ENCODE data around the gene ACSF3. TPM values are rescaled to one million over a fixed set of nuclear protein-coding genes. Genes with fewer than 3 reads are reported as not detected.

ACSF3 gene
- total and polyA plus RNA-seq, 3 donors from 2014 or later: 30.3 to 70.1 (median 61.0) TPM

DNA sequence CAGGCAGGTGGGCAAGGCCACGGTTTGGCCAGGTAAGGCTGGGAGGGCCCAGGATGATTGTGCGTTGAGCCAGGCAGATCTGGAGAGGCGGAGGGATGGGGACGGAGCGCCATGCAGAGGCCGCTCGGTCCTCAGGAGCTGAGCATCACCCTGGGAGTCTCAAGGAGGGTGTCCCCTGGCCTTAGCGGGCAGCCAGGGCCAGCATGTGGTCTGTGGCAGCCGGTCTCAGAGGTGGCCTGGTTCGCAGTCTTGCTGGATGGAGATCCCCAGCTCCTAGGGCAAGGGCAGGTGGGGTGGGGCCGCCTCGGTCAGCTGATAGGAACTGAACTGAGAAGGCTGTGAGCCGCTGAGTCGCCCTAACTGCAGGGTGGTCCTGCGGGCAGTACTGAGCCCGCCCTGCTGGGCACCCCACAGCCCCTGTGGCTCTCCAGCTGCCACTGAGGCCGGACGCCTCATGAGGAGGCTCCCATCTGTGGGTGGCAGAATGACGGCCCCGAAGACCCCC, 66.2 kb downstream of the ACSF3 start:
- WGBS, 2 donors: 92 to 94% methylated on average over 8 to 20 of the region's 20 CpGs
- TF ChIP-seq POLR2A (IDR thresholded peaks at IDR 0.05): no peak
- TF ChIP-seq, protein P1, sequence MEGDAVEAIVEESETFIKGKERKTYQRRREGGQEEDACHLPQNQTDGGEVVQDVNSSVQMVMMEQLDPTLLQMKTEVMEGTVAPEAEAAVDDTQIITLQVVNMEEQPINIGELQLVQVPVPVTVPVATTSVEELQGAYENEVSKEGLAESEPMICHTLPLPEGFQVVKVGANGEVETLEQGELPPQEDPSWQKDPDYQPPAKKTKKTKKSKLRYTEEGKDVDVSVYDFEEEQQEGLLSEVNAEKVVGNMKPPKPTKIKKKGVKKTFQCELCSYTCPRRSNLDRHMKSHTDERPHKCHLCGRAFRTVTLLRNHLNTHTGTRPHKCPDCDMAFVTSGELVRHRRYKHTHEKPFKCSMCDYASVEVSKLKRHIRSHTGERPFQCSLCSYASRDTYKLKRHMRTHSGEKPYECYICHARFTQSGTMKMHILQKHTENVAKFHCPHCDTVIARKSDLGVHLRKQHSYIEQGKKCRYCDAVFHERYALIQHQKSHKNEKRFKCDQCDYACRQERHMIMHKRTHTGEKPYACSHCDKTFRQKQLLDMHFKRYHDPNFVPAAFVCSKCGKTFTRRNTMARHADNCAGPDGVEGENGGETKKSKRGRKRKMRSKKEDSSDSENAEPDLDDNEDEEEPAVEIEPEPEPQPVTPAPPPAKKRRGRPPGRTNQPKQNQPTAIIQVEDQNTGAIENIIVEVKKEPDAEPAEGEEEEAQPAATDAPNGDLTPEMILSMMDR (IDR thresholded peaks at IDR 0.05): no peak
- Histone ChIP-seq H3K27ac (no peak overlapping the region), H3K4me1 (peaks cover 21% of the 10 kb centered on the region), H3K27me3 (no peaks in the 10 kb centered on the region), H3K4me3 (no peak overlapping the region), H3K9me3 (no peaks in the 10 kb centered on the region), H3K36me3 (ENCODE audit: low read depth, missing control alignments) (no peaks in the 10 kb centered on the region)
- intact Hi-C loops (cut with DNase I; ENCODE audit: low total_unique reads): loop anchor here (10.0 kb wide), 1 partner anchor 425 kb away; no protein-coding TSS in a partner anchor
- no peak for DNase-seq

DNA sequence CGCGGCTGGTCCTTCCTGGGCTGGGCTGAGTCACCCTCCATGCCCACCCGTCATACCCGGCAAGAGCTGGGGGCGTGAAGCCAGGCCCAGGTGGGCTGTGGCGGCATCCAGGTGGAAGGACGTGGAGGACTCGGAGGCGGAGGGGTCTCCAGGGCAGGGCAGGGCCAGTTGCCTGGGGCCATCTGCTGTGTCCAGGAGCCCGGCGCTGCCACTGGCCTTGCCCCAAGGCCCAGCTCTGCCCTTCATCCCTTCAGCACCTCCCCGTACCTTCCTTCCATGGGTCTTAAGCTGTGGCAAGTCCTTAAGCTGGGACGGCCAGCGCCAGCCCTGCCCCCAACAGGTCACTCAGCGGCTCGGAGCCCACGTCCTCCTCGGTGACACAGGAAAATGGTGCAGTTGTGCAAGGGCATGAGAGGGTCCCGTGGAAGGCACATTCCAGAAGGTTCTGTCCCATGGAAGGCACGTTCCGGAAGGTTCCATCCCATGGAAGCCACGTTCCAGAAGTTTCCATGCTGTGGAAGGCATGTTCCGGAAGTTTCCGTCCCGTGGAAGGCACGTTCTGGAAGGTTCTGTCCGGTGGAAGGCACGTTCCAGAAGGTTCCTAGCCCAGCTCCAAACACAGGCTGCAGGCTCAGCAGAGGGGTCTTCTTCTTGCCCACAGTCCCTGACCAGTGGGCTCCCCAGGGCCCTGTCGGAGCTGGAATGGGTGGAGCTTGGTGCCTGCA, 67.5 kb downstream of the ACSF3 start:
- no peak overlapping the region for H3K27ac ChIP-seq
- no peak for TF ChIP-seq POLR2A (IDR thresholded peaks at IDR 0.05)
- TF ChIP-seq, protein P1 (IDR thresholded peaks at IDR 0.05): no peak
- H3K27me3 ChIP-seq: no peaks in the 10 kb centered on the region
- H3K9me3 ChIP-seq: no peaks in the 10 kb centered on the region
- H3K36me3 ChIP-seq (ENCODE audit: low read depth, missing control alignments): no peaks in the 10 kb centered on the region
- intact Hi-C loops (cut with DNase I; ENCODE audit: low total_unique reads): loop anchor here (10.0 kb wide), 1 partner anchor 426 kb away; no protein-coding TSS in a partner anchor
- H3K4me1 ChIP-seq: peaks cover 8% of the 10 kb centered on the region
- H3K4me3 ChIP-seq: no peak overlapping the region
- 88 to 90% methylated on average over 25 to 29 of the region's 29 CpGs for WGBS, 2 donors
- DNase-seq: no peak

DNA sequence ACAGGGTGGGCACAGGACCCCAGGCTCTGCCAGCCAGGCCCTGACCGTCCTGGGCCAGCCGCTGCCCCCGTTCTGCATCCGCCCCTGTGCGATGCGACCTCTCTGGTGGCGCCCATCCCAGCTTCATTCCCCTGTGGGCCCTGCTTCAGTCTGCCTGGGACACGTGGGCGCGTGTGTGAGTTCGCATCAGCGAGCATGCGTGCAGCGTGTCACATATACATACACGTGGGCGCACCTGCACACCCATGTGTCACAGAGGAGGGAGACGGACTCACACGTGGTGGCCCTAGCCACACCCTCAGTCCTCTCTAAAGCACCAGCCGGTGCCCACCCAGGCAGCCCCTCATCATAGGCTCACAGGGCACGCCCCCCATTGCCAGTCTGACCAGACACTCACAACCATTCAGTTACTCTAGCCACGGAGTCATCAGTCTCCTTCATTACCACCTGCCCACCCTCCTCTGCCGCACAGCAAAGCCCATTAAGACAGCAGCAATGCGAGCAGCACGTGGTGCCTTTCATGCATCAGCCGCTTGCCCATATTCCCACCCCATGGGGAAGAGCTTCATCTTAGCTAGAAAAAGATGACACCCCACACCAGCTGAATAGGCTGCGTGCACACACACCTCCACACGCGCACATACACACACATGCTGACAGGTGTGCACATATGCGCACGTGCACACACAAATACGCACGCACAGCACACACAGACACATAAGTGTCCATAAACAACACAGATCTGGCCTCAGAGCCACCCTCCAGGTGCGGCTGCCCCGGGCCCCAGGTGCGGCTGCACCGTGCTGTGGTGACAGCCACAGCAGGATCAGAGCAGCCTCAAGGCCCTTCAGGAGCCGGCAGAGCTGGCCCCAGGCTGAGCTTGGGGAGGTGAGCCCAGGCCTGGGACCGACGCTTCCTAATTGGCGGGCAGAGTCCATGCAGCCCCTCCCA, 68.4 kb downstream of the ACSF3 start:
- no peak for TF ChIP-seq POLR2A (IDR thresholded peaks at IDR 0.05)
- TF ChIP-seq, protein P1 (IDR thresholded peaks at IDR 0.05): no peak
- Histone ChIP-seq H3K27me3 (no peaks in the 10 kb centered on the region), H3K9me3 (no peaks in the 10 kb centered on the region), H3K27ac (no peak overlapping the region), H3K4me1 (peaks cover under 1% of the 10 kb centered on the region), H3K4me3 (no peak overlapping the region), H3K36me3 (ENCODE audit: low read depth, missing control alignments) (no peaks in the 10 kb centered on the region)
- no peak for DNase-seq
- intact Hi-C loops (cut with DNase I; ENCODE audit: low total_unique reads): loop anchor here (10.0 kb wide), 1 partner anchor 427 kb away; no protein-coding TSS in a partner anchor
- WGBS, 2 donors: 84 to 89% methylated on average over 15 to 40 of the region's 40 CpGs

DNA sequence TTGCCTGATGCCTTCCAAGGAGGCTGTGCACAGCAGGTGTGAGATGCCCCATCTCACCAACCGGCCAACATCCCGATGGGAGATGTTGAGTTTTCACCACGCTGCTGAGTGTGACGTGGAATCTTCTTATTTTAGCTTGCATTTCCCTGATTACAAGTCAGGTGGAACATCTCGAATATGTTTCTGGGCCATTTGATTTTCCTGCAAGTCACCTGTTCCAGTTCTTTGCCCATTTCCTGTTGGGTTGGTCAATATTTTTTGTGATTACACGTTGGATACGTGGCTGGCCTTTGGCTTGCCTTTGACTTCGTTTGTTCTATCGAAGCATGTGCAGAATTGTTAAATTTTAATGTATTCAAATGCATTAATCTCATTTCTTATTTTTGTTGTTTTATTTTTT, 69.6 kb downstream of the ACSF3 start:
- no peaks in the 10 kb centered on the region for H3K36me3 ChIP-seq (ENCODE audit: low read depth, missing control alignments)
- DNase-seq: no peak
- no peak overlapping the region for H3K27ac ChIP-seq
- H3K4me1 ChIP-seq: peaks cover 3% of the 10 kb centered on the region
- TF ChIP-seq, protein P1 (IDR thresholded peaks at IDR 0.05): no peak
- TF ChIP-seq POLR2A (IDR thresholded peaks at IDR 0.05): no peak
- no peaks in the 10 kb centered on the region for H3K27me3 ChIP-seq
- WGBS, 2 donors: 94% methylated on average over 9 of the region's 9 CpGs
- intact Hi-C loops (cut with DNase I; ENCODE audit: low total_unique reads): loop anchor here (10.0 kb wide), 1 partner anchor 428 kb away; no protein-coding TSS in a partner anchor
- no peak overlapping the region for H3K4me3 ChIP-seq
- no peaks in the 10 kb centered on the region for H3K9me3 ChIP-seq

Measured in testis (tissue), 3 donors.